Hematopoietic multipotent progenitor cell treated with erythropoietin and hydrocortisone succinate and interleukin-3 and kit ligand, for 4 days (in vitro differentiated cells): ENCODE results near the gene ATAD3B.
"Not testable (repeated sequence)": the region's sequence is repeated elsewhere in the genome, so short reads cannot be mapped to it uniquely, and the experiment has no call there.

ENCODE experiments used
- DNase-seq: peaks from one replicate; pipeline ENCODE4 v3.0.0-alpha.2; 2015

The ATAD3B gene, protein sequence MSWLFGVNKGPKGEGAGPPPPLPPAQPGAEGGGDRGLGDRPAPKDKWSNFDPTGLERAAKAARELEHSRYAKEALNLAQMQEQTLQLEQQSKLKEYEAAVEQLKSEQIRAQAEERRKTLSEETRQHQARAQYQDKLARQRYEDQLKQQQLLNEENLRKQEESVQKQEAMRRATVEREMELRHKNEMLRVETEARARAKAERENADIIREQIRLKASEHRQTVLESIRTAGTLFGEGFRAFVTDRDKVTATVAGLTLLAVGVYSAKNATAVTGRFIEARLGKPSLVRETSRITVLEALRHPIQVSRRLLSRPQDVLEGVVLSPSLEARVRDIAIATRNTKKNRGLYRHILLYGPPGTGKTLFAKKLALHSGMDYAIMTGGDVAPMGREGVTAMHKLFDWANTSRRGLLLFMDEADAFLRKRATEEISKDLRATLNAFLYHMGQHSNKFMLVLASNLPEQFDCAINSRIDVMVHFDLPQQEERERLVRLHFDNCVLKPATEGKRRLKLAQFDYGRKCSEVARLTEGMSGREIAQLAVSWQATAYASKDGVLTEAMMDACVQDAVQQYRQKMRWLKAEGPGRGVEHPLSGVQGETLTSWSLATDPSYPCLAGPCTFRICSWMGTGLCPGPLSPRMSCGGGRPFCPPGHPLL

GRCh38 chr1:1471389-1472052 lies at the start of gene ATAD3B:
Gene ATAD3B, plus strand, starts transcription at chr1:1471765. Its CDS starts 120 bp downstream, at chr1:1471885.
- peak; percentile 97 for DNase-seq

- DNase-seq, result no peak
Observed at GRCh38 chr1:1421907-1422464, 49.6 kb upstream of the ATAD3B start.

- no peak for DNase-seq
Observed at GRCh38 chr1:1422465-1423244, 48.9 kb upstream of the ATAD3B start.

GRCh38 chr1:1423245-1423597 lies 48.3 kb upstream of the ATAD3B start:
- no peak for DNase-seq

GRCh38 chr1:1424707-1425106 lies 46.9 kb upstream of the ATAD3B start:
- DNase-seq, result no peak

- no peak for DNase-seq
Observed at GRCh38 chr1:1425426-1425752, 46.2 kb upstream of the ATAD3B start.

DNA sequence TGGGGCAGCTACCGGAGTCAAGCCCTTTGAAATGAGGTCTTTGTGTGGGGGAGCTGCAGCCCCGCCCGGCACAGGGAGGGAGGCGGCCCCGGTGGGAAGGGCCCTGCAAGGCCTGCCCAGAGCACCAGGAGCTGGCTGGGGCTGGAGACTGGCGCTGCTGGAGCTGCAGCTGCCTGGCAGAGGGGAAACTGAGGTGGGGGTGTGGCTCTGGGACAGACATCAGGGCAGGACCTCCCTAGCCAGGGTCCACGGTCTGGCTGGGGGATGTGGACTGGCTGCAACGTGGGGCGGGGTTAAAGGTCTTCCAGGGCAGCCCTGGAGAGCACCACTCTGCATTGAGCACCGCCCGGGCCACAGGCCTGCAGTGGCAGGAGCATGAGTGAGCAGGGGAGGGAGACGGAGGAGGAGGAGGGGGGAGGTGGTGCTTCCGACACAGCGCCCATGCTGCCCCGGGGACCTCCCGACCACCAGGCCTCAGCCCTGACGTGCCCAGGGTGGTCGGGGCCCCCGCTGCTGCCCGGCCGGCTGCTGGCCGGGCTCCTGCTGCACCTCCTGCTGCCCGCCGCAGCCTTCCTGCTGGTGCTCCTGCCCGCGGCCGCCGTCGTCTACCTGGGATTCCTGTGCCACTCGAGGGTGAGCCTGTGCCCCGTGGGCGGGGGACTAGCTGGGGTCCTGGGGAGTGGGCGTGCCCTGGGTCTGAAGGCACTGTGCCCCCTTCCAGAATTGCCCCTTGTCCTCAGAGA lies 45.6 kb upstream of the ATAD3B start:
- no peak for DNase-seq

DNA sequence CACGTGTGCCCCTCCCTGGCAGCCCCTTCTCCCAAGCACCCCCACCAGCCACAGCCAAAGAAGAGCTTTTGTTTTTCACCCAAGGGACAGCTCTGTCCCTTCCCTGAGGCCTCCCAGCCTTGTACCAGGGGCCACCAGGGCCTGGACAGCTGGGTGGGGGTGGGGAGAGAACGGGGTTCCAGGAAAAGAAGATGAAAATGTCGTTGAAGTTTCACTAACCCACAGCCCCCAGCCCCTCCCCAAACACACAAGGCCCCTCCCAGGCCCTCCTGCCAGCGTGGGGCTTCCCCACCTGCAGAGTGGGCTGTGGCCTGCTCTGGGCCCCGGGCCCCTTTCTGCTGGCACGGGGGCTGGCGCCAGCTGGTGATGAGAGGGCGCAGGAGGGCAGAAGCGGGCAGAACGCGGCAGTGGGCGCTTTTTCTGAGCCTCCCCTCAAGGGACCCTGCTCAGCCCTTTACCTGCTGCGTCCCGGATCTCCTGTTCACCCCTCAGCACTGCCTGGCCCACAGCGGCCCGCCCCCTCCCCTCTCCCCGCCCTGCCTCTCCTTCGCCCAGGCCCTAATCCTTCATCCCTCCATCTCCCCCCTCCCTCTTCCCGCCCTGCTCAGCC lies 45.0 kb upstream of the ATAD3B start:
- no peak for DNase-seq

DNA sequence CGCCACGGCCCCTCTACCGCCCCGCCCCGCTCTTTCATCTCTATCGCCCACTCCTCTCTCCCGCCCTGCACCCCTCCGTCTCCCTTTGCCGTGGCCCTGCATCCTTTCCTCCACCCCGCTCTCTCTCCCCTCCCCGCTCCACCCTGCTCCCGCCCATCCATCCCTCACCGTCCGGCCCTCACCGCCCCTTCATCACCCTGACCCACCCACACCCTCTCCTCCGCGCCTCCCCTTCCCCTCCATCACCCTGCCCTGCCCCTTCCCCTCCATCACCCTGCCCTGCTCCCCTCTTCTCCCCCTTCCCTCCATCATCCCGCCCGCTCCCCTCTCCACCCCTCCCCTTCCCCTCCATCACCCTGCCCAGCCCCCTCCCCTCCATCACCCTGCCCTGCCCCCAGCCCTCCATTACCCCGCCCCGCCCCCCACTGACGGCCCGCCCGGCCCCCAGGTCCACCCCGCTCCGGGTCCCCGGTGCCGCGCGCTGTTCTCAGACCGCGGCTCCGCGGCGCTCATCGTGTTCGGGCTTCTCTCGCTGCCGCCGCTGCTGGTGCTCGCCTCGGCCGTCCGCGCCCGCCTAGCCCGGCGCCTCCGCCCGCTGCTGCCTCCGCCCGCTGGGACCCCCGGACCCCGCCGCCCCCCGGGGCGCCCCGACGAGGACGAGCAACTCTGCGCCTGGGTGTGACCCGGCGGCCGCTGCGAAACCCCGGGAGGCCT lies 44.3 kb upstream of the ATAD3B start:
- no peak for DNase-seq

DNA sequence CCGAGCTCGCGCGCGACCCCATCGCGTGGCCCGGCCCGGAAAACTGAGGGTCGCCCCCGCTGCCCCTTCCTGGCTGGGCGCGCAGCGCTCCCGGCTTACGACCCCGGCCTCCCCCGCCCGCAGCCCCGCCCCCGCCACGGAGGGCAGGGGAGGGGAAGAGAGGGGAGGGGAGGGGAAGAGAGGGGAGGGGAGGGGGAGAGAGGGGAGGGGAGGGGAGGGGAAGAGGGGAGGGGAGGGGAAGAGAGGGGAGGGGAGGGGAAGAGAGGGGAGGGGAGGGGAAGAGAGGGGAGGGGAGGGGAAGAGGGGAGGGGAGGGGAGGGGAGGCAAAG lies 43.8 kb upstream of the ATAD3B start:
- no peak for DNase-seq

DNA sequence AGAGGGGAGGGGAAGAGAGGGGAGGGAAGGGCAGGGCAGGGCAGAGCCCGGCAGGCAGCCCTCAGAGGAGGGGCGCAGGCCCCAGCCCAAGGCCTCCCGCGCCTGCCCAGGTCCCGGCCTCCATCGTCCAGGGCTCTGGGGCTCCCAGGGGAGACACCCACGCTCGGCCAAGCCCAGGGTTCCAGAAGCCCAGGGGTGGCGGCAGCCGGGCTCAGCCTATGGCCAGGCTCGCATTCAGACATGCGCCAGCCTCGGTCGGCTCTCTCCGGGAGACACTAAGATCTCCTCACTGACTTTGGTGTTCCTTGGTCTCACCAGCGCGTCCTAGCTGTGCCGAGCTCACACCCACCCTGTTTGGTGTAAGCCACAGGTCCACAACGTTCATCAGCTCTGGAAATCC lies 43.4 kb upstream of the ATAD3B start:
- no peak for DNase-seq

DNA sequence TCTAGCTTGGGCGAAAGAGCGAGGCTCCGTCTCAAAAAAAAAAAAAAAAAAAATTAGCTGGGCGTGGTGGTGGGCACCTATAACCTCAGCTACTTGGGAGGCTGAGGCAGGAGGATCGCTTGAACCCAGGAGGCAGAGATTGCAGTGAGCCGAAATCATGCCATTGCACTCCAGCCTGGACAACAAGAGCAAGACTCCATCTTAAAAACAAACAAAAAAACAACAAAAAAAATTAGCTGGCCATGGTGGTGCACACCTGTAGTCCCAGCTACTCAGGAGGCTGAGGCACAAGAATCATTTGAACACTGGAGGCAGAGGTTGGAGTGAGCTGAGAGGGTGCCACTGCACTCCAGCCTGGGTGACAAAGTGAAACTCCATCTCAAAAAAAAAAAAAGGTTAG lies 42.6 kb upstream of the ATAD3B start:
- DNase-seq, result not testable (repeated sequence)

- DNase-seq, result no peak
Observed at GRCh38 chr1:1429671-1430073, 41.9 kb upstream of the ATAD3B start.

DNA sequence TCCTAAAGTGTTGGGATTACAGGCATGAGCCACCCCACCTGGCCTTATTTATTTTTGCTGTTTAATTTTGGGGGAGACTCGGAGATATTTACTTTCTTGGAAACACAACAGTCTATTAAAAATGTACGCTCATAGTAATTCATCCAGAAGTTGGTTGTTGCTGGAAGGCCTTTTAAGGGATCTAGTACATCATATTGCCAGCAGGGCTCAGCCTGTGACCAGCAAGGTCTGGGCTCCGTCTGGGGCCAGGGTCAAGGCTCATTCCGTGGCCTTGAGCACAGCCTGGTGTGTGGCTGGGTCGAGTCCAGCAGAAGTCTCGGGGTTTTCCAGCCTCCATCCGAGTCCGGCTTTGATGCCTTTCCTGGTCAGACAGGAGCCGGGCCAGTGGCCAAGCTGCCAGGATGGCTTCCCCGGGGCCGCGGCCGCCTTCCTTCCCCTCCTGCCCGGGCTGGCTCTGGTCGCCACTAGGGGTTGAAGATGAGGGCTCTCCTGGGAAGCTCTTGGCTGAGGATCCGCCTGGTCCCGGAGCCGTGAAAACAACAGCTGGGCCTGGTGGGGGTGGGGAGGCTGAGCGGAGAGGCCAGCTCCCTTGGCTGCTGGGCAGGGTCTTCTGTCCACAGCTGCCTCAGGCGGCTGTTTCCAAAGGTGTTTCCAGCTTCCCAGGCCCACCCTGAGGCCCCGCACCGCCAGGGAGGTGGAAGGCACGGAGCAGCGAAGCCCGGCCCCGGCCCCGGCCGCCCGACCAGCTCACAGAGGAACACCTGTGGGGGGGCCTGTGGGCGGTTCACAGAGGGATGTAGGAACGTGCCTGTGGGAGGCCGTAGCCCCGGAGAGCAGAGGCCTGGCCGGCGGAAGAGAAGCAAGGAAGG lies 41.2 kb upstream of the ATAD3B start:
- DNase-seq, result no peak

GRCh38 chr1:1430992-1431844 lies 40.3 kb upstream of the ATAD3B start:
- no peak for DNase-seq

DNA sequence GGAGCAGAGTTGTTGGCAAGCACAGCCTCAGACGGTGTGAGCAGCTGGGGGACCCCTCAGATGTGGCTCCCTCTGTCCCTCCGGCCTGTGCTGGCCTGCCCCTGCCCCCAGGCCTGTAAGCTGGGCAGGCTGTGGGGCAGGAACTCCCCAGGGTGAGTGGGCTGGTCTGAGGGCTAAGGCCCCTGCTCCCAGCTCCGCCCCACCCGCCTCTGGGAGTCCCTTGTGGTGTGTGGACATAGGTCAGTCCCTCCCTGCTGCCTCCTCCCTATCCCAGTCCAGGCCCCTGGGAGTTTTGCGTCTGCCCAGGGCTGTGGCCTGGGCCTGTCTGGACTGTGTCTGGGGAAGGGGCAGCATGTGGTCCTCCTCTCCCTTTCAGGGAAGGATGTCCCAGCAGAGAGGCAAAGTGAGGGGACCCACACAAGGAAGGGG lies 39.7 kb upstream of the ATAD3B start:
- DNase-seq, result no peak

GRCh38 chr1:1432274-1432950 lies 39.2 kb upstream of the ATAD3B start:
- no peak for DNase-seq

DNA sequence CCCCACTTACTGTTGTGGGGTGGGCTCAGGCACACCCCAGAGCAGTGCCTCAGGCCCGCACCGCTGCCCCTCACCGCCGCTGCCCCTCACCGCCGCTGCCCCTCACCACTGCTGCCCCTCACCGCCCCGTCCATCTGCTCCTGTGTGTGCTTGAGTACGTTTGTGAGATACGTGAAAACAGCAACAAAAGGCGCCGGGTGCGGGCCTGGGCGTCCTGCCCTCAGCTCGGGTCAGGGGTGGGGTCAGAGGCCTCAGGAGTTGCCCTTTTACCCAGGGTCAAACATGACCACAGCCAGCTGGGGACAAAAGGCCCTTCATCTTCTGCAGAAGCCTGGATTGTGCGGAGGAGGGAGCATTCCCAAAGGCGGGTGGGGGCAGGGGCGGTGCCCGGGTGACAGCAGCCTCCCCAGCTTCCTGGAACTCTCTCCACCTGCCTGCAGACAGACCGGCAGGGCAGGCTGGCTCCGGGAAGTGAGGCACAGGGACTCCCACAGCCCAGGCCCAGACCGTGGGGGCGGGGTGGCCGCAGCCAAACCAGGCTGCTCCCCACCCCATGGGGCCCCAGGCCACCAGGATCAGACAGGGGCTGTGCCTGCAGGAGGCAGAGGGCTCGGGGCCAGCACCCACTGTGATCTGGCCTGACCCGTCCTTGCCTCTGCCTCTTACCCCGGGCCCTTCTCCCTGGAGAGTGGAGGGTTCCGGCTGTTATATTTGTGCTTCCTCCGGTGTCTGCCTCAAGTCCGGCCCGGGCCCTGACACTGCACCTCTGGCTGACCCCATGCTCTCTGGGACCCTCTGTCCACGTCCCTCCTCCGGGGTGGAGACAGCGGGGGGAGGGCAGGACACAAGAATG lies 38.4 kb upstream of the ATAD3B start:
- no peak for DNase-seq
